MCF 10A (cell line): ENCODE data around the gene MAP6. TPM values are rescaled to one million over a fixed set of nuclear protein-coding genes. Genes with fewer than 3 reads are reported as not detected.
"Not testable (repeated sequence)": the region's sequence is repeated elsewhere in the genome, so short reads cannot be mapped to it uniquely, and the experiment has no call there.

Experiments
- BruUV-seq: library from RNA; stranded (reverse); fragments of 400-500 nt; replicated peaks from 2 replicates; lab custom pipeline; 2021; lab: Mats Ljungman, UMichigan
- CTCF ChIA-PET: fragments of 300-600 bp; sonication (Branson Sonifier 250); formaldehyde crosslinking; extraction: SDS; loops from one replicate; lab custom pipeline; 2021; ENCODE audit warnings: antibody characterized with exemption, inconsistent platforms; lab: Yijun Ruan, JAX
- POLR2A ChIA-PET: fragments of 300-600, 350-650 bp; sonication (Branson Sonifier 250); formaldehyde crosslinking; extraction: SDS; loops from one replicate; lab custom pipeline; 2020; ENCODE audit warnings: antibody characterized with exemption, inconsistent platforms; lab: Yijun Ruan, JAX
- DNase-seq: peaks from one replicate; pipeline ENCODE4 v3.0.0-alpha.2; 2018; ENCODE audit not compliant: unreplicated experiment
- H3K27ac Mint-ChIP-seq: one replicate; pipeline ENCODE4 v1.8.0; 2022; ENCODE audit warnings: mild to moderate bottlenecking, low read depth, mixed read lengths; ENCODE audit not compliant: unreplicated experiment
- H3K27me3 Mint-ChIP-seq: one replicate; pipeline ENCODE4 v1.8.0; 2022; ENCODE audit warnings: mixed read lengths; ENCODE audit not compliant: insufficient read depth, unreplicated experiment
- H3K36me3 Mint-ChIP-seq: one replicate; pipeline ENCODE4 v1.8.0; 2022; ENCODE audit warnings: mild to moderate bottlenecking, moderate library complexity, mixed read lengths; ENCODE audit not compliant: insufficient read depth, unreplicated experiment
- H3K4me1 Mint-ChIP-seq: one replicate; pipeline ENCODE4 v1.8.0; 2022; ENCODE audit warnings: mixed read lengths; ENCODE audit not compliant: insufficient read depth, unreplicated experiment
- H3K4me3 Mint-ChIP-seq: one replicate; pipeline ENCODE4 v1.8.0; 2022; ENCODE audit warnings: mild to moderate bottlenecking, moderate library complexity, mixed read lengths; ENCODE audit not compliant: unreplicated experiment
- H3K9me3 Mint-ChIP-seq: one replicate; pipeline ENCODE4 v1.8.0; 2022; ENCODE audit warnings: mixed read lengths; ENCODE audit not compliant: unreplicated experiment
- intact Hi-C: fragments of 100-400 bp; cut with micrococcal nuclease; formaldehyde crosslinking; loops from 2 replicates; pipeline ENCODE4 v1.14.1; 2022
- total RNA-seq: library from RNA; stranded (reverse); gene quantifications from 2 replicates; pipeline ENCODE4 v1.2.3, GENCODE V29; 2022
- TF ChIP-seq, protein P1 (sequence below): fragments of 200-600 bp; IDR thresholded peaks from one replicate; pipeline ENCODE4 v1.8.0; 2022; ENCODE audit warnings: antibody characterized with exemption, mild to moderate bottlenecking; ENCODE audit not compliant: unreplicated experiment

MAP6 gene
- total RNA-seq, 1 experiment from 2014 or later: not detected

GRCh38 chr11:75689863-75690609, 21.2 kb upstream of the MAP6 start:
- Mint-ChIP-seq H3K27me3 (peaks cover 54% of the 10 kb centered on the region), H3K4me3 (no peak overlapping the region), H3K9me3 (peaks cover 12% of the 10 kb centered on the region), H3K27ac (no peak overlapping the region), H3K4me1 (no peaks in the 10 kb centered on the region), H3K36me3 (no peaks in the 10 kb centered on the region)
- ChIA-PET POLR2A (no interaction called here), CTCF (interaction anchor here (0.7 kb wide), 2 partner anchors 113 to 518 kb away, joined by 3 read pairs; no protein-coding TSS in a partner anchor)
- TF ChIP-seq, protein P1, sequence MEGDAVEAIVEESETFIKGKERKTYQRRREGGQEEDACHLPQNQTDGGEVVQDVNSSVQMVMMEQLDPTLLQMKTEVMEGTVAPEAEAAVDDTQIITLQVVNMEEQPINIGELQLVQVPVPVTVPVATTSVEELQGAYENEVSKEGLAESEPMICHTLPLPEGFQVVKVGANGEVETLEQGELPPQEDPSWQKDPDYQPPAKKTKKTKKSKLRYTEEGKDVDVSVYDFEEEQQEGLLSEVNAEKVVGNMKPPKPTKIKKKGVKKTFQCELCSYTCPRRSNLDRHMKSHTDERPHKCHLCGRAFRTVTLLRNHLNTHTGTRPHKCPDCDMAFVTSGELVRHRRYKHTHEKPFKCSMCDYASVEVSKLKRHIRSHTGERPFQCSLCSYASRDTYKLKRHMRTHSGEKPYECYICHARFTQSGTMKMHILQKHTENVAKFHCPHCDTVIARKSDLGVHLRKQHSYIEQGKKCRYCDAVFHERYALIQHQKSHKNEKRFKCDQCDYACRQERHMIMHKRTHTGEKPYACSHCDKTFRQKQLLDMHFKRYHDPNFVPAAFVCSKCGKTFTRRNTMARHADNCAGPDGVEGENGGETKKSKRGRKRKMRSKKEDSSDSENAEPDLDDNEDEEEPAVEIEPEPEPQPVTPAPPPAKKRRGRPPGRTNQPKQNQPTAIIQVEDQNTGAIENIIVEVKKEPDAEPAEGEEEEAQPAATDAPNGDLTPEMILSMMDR: no peak
- no peak for DNase-seq
- BruUV-seq: no TSS peak
- intact Hi-C loops: no loop called here

GRCh38 chr11:75683856-75684255, 15.0 kb upstream of the MAP6 start:
- BruUV-seq, DNase-seq, H3K4me3 Mint-ChIP-seq, H3K36me3 Mint-ChIP-seq, intact Hi-C loops, H3K4me1 Mint-ChIP-seq, H3K27ac Mint-ChIP-seq: not testable (repeated sequence)
- ChIA-PET POLR2A (interaction anchor here (0.7 kb wide), 1 partner anchor 26 kb away, joined by 3 read pairs; no protein-coding TSS in a partner anchor), CTCF (interaction anchor here (0.6 kb wide), 1 partner anchor 26 kb away, joined by 3 read pairs; no protein-coding TSS in a partner anchor)
- Mint-ChIP-seq H3K9me3 (peaks cover 29% of the 10 kb centered on the region), H3K27me3 (peaks cover 76% of the 10 kb centered on the region)

DNA sequence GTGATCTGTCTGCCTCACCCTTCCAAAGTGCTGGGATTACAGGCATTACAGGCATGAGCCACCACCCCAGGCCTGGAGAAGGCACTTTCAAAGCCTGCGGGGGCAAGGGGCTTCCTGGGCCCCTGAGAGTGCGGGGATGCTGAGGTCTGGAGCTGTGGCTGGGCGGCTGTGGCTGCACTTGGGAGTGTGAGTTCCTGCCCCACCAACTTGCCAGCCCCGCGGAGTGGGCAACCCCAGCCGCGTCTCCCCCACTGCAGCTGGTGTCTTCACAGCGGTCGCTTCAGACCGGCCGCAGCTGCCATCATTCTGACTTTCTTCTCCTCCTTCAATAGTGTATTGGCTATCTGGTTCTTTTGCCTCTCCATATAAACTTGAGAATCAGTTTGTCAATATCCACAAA, 10.7 kb upstream of the MAP6 start:
- BruUV-seq: no TSS peak
- H3K36me3 Mint-ChIP-seq: peaks cover 7% of the 10 kb centered on the region
- DNase-seq: no peak
- no peaks in the 10 kb centered on the region for H3K4me1 Mint-ChIP-seq
- CTCF ChIA-PET: no interaction called here
- H3K4me3 Mint-ChIP-seq: no peak overlapping the region
- H3K27ac Mint-ChIP-seq: no peak overlapping the region
- TF ChIP-seq, protein P1: no peak
- POLR2A ChIA-PET: interaction anchor here (0.5 kb wide), 1 partner anchor 1697 kb away, joined by 4 read pairs; no protein-coding TSS in a partner anchor
- peaks cover 12% of the 10 kb centered on the region for H3K9me3 Mint-ChIP-seq
- intact Hi-C loops: no loop called here
- peaks cover 75% of the 10 kb centered on the region for H3K27me3 Mint-ChIP-seq

DNA sequence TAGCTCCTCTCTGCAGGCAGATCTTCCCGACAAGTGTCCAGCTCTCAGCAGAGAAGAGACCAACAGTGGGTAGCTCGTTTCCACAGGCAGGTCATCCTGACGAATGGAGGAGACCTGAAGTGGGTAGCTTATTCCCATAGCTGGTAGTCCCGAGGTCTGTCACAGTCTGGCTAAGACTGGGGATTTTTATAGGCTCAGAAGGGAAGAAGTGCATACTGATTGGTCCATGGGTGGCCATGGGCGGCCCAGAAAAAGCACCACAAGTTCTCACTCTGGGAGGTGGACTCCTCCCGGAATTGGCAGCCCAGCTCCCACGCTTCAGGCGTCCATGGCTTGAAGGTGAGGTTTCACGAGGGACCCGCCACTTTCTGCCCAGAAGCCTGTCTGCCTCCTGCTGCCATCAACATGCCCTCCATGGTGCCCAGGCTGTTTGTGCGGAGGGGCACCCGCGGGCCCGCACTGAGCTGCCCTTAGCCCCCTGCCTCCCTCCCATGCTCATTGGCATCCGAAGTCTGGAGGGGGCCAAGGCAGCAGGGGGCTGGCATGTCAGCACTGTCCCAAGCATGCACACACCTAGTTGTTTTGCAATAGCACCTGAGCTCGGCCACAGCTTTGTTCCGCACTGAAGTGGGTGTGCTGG, 9.9 kb upstream of the MAP6 start:
- no TSS peak for BruUV-seq
- intact Hi-C loops: no loop called here
- ChIA-PET CTCF (interaction anchor here (0.7 to 1.6 kb wide), 4 partner anchors 27 to 189 kb away, joined by 3 read pairs; no protein-coding TSS in a partner anchor), POLR2A (interaction anchor here (0.5 kb wide), 1 partner anchor 1698 kb away, joined by 4 read pairs; no protein-coding TSS in a partner anchor)
- no peak for DNase-seq
- peaks cover 67% of the 10 kb centered on the region for H3K27me3 Mint-ChIP-seq
- no peak overlapping the region for H3K4me3 Mint-ChIP-seq
- TF ChIP-seq, protein P1: no peak
- H3K4me1 Mint-ChIP-seq: no peaks in the 10 kb centered on the region
- no peak overlapping the region for H3K27ac Mint-ChIP-seq
- peaks cover 12% of the 10 kb centered on the region for H3K9me3 Mint-ChIP-seq
- H3K36me3 Mint-ChIP-seq: peaks cover 7% of the 10 kb centered on the region
